HepG2 (cell line): ENCODE measurements around the gene HSPA1L. TPM values are rescaled to one million over a fixed set of nuclear protein-coding genes. Genes with fewer than 3 reads are reported as not detected.
A peak's percentile ranks its signal among the peaks of the same experiment; 100 is the strongest.

Experiments
- AKAP8 ChIP-seq: sonication (generic); formaldehyde crosslinking; IDR thresholded peaks from 2 replicates; pipeline ENCODE4 v1.5.1; 2020; ENCODE audit warnings: mild to moderate bottlenecking, missing genetic modification reagents
- BCL3 ChIP-seq: sonication (generic); formaldehyde crosslinking; IDR thresholded peaks from 2 replicates; pipeline ENCODE4 v1.5.1; 2020; ENCODE audit warnings: mild to moderate bottlenecking, missing genetic modification reagents, moderate library complexity
- CTCF ChIP-seq: sonication (generic); formaldehyde crosslinking; IDR thresholded peaks from 2 replicates; pipeline ENCODE4 v1.5.0; 2020; ENCODE audit warnings: mild to moderate bottlenecking, missing genetic modification reagents, moderate library complexity
- IRX3 ChIP-seq: sonication (generic); formaldehyde crosslinking; IDR thresholded peaks from 2 replicates; pipeline ENCODE4 v1.8.1; 2023; ENCODE audit warnings: mild to moderate bottlenecking, low read depth, missing genetic modification reagents, borderline replicate concordance
- MAFK ChIP-seq, 2 experiments: IDR thresholded peaks in 1 of 2; conservative IDR thresholded peaks in 1 of 2; 2 replicates each; pipeline ENCODE4 v1.6.1; 2011; ENCODE audit warnings: improper control_type of control experiment in 2 of 2, low read length in 2 of 2
- MTERF4 ChIP-seq: sonication (generic); formaldehyde crosslinking; IDR thresholded peaks from 2 replicates; pipeline ENCODE4 v1.8.0; 2023; ENCODE audit warnings: mild to moderate bottlenecking, missing genetic modification reagents
- RERE ChIP-seq: IDR thresholded peaks from 2 replicates; pipeline ENCODE4 v1.6.1; 2016; ENCODE audit warnings: low read depth, missing genetic modification reagents, missing compliant biosample characterization
- SNAPC5 ChIP-seq: sonication (generic); formaldehyde crosslinking; IDR thresholded peaks from 2 replicates; pipeline ENCODE4 v1.8.1; 2023; ENCODE audit warnings: mild to moderate bottlenecking, missing genetic modification reagents, borderline replicate concordance
- SUZ12 ChIP-seq: fragments of 150-350 bp; IDR thresholded peaks from 2 replicates; pipeline ENCODE4 v1.6.1; 2014; ENCODE audit warnings: low read depth, low read length
- XBP1 ChIP-seq: sonication (generic); formaldehyde crosslinking; IDR thresholded peaks from 2 replicates; pipeline ENCODE4 v1.5.0; 2020; ENCODE audit warnings: missing genetic modification reagents
- ZBTB43 ChIP-seq: sonication (generic); formaldehyde crosslinking; conservative IDR thresholded peaks from 2 replicates; pipeline ENCODE4 v1.4.0; 2020; ENCODE audit warnings: missing genetic modification reagents
- ZFP36L1 ChIP-seq: sonication (generic); formaldehyde crosslinking; IDR thresholded peaks from 2 replicates; pipeline ENCODE4 v1.8.0; 2022; ENCODE audit warnings: mild to moderate bottlenecking, missing genetic modification reagents, moderate library complexity
- ZMAT5 ChIP-seq: sonication (generic); formaldehyde crosslinking; IDR thresholded peaks from 2 replicates; pipeline ENCODE4 v1.5.0; 2020; ENCODE audit warnings: mild to moderate bottlenecking, low read depth, missing genetic modification reagents, borderline replicate concordance
- ZNF17 ChIP-seq: sonication (generic); formaldehyde crosslinking; IDR thresholded peaks from 2 replicates; pipeline ENCODE4 v1.5.0; 2020; ENCODE audit warnings: mild to moderate bottlenecking, missing genetic modification reagents
- ZNF44 ChIP-seq: sonication (generic); formaldehyde crosslinking; IDR thresholded peaks from 2 replicates; pipeline ENCODE4 v1.5.1; 2020; ENCODE audit warnings: mild to moderate bottlenecking, missing genetic modification reagents
- ZSCAN22 ChIP-seq: sonication (generic); formaldehyde crosslinking; IDR thresholded peaks from 2 replicates; pipeline ENCODE4 v1.4.0; 2020; ENCODE audit warnings: mild to moderate bottlenecking, missing genetic modification reagents
- polyA plus RNA-seq, 8 experiments: library from polyadenylated mRNA; depleted of rRNA in 3 of 8; stranded (reverse) in 7 of 8; unstranded in 1 of 8; fragments of >200 nt; fragmentation: Illumina TruSeq in 4 of 8; extraction: Trizol in 4 of 8; gene quantifications; 2 replicates each; pipeline versions ENCODE4 v1.2.1 to v1.2.3, GENCODE V29; 2011 to 2016; ENCODE audit warnings: low read depth in 4 of 8, missing spikeins in 1 of 8, mixed read lengths in 1 of 8; ENCODE audit not compliant: insufficient read depth in 1 of 8
- total RNA-seq, 5 experiments: library from RNA; depleted of rRNA; stranded (reverse); fragments of >200 nt; fragmentation: Illumina TruSeq; extraction: Trizol; gene quantifications; 2 replicates each; pipeline ENCODE4 v1.2.3, GENCODE V29; 2016; ENCODE audit warnings: low read depth in 1 of 5

HSPA1L gene
- total and polyA plus RNA-seq, 2 of the 13 experiments (the other 11 are each of a cell fraction or from before 2014, with no cell fraction given): 0.55 to 1.0 TPM

- TF ChIP-seq ZBTB43 (CRISPR knock-in tag): peak; percentile 64
- TF ChIP-seq ZMAT5 (CRISPR knock-in tag): no peak
- no peak for TF ChIP-seq SUZ12
- 0 out of 2 replicates have a peak, but pooled peaks have one; percentile 87 for TF ChIP-seq IRX3 (CRISPR knock-in tag)
- TF ChIP-seq RERE (CRISPR knock-in tag): peak; percentile 17; the same call in 1 of the 2 replicates
- peak; percentile 93 for TF ChIP-seq ZFP36L1 (CRISPR knock-in tag)
- peak; percentile 89 for TF ChIP-seq CTCF (CRISPR knock-in tag)
- TF ChIP-seq ZNF44 (CRISPR knock-in tag): peak; percentile 99
- TF ChIP-seq MAFK (conservative IDR thresholded peaks at IDR 0.05 in 1 of 2, IDR thresholded peaks at IDR 0.05 in 1 of 2; ENCODE audit: low read length in 2 of 2): no peak
- TF ChIP-seq BCL3 (CRISPR knock-in tag): peak; percentile 95
- no peak for TF ChIP-seq ZNF17 (CRISPR knock-in tag)
- no peak for TF ChIP-seq XBP1 (CRISPR knock-in tag)
- peak; percentile 66 for TF ChIP-seq MTERF4 (CRISPR knock-in tag)
- TF ChIP-seq AKAP8 (CRISPR knock-in tag): peak; percentile 87
- peak; percentile 79; the same call in 1 of the 2 replicates for TF ChIP-seq ZSCAN22 (CRISPR knock-in tag)
- no peak; the same call in 1 of the 2 replicates for TF ChIP-seq SNAPC5
These were observed 8.4 kb downstream of the HSPA1L start, which contains the start of gene LSM2 (continued) for GRCh38 chr6:31806470-31807272.
